ENCODE data around the gene CA14.

CA14 gene

GRCh38 chr1:150281758-150282557, 24.4 kb downstream of the CA14 start, which contains the start of gene CIART (continued):
- TF ChIP-seq ZNF335 (tag by site-specific recombination; conservative IDR thresholded peaks at IDR 0.05) (peak; percentile 51), ZIC2 (tag by site-specific recombination; IDR thresholded peaks at IDR 0.05) (peak; percentile 81), ZNF785 (tag by site-specific recombination; IDR thresholded peaks at IDR 0.05) (no peak), SCRT1 (tag by site-specific recombination; IDR thresholded peaks at IDR 0.05; ENCODE audit: borderline replicate concordance) (no peak), ZNF354C (tag by site-specific recombination; IDR thresholded peaks at IDR 0.05; ENCODE audit: borderline replicate concordance, low read depth) (no peak), PRDM1 (tag by site-specific recombination; IDR thresholded peaks at IDR 0.05) (peak; percentile 53; the same call in 1 of the 2 replicates), PATZ1 (tag by site-specific recombination; IDR thresholded peaks at IDR 0.05) (peak; percentile 57), ZNF704 (tag by site-specific recombination; IDR thresholded peaks at IDR 0.05) (no peak), EGR2 (tag by site-specific recombination; IDR thresholded peaks at IDR 0.05; ENCODE audit: low read depth) (peak; percentile 29; the same call in 1 of the 2 replicates), ZNF518A (tag by site-specific recombination; conservative IDR thresholded peaks at IDR 0.05; ENCODE audit: low read depth) (0 out of 2 replicates have a peak, but pooled peaks have one; percentile 17), SP7 (tag by site-specific recombination; IDR thresholded peaks at IDR 0.05) (peak; percentile 23), ZBTB44 (tag by site-specific recombination; IDR thresholded peaks at IDR 0.05) (no peak), ZNF10 (tag by site-specific recombination; IDR thresholded peaks at IDR 0.05) (no peak), KLF16 (tag by site-specific recombination; IDR thresholded peaks at IDR 0.05) (peak; percentile 51; the same call in 1 of the 2 replicates), ZBTB26 (tag by site-specific recombination; optimal IDR thresholded peaks at IDR 0.05) (peak; percentile 23), KLF10 (tag by site-specific recombination; IDR thresholded peaks at IDR 0.05) (no peak), SP2 (tag by site-specific recombination; IDR thresholded peaks at IDR 0.05) (peak; percentile 92), RBAK (tag by site-specific recombination; IDR thresholded peaks at IDR 0.05) (no peak), ZFP37 (tag by site-specific recombination; IDR thresholded peaks at IDR 0.05) (no peak), ZNF121 (tag by site-specific recombination; IDR thresholded peaks at IDR 0.05) (no peak), GLI2 (tag by site-specific recombination; IDR thresholded peaks at IDR 0.05; ENCODE audit: borderline replicate concordance, low read depth) (no peak), ZEB2 (tag by site-specific recombination; IDR thresholded peaks at IDR 0.05) (peak; percentile 22; the same call in 1 of the 2 replicates), HOXA7 (CRISPR knock-in tag; IDR thresholded peaks at IDR 0.05; ENCODE audit: borderline replicate concordance) (no peak), ZXDB (tag by site-specific recombination; IDR thresholded peaks at IDR 0.05) (0 out of 2 replicates have a peak, but pooled peaks have one; percentile 17), ZNF560 (tag by site-specific recombination; IDR thresholded peaks at IDR 0.05; ENCODE audit: borderline replicate concordance) (no peak), ZNF501 (tag by site-specific recombination; IDR thresholded peaks at IDR 0.05) (no peak), ZNF623 (tag by site-specific recombination; IDR thresholded peaks at IDR 0.05) (no peak)
